HepG2 (cell line): Measurements from ENCODE around the gene ARPC1B. TPM values are rescaled to one million over a fixed set of nuclear protein-coding genes. Genes with fewer than 3 reads are reported as not detected.

Experiments used
- AGO2 ChIP-seq: fragments of 200-400 bp; formaldehyde crosslinking; optimal IDR thresholded peaks from 2 replicates; pipeline ENCODE3; 2017; ENCODE audit warnings: mild to moderate bottlenecking, low read depth, low read length, moderate library complexity
- ELF3 ChIP-seq: IDR thresholded peaks from 2 replicates; pipeline ENCODE4 v1.6.1; 2016; ENCODE audit warnings: missing genetic modification reagents, missing compliant biosample characterization
- ETS1 ChIP-seq: sonication (generic); formaldehyde crosslinking; IDR thresholded peaks from 2 replicates; pipeline ENCODE4 v1.4.0; 2020; ENCODE audit warnings: missing genetic modification reagents
- FOXK2 ChIP-seq: fragments of 450-650 bp; IDR thresholded peaks from 2 replicates; pipeline ENCODE4 v1.6.1; 2016
- HDAC2 ChIP-seq: sonication (generic); formaldehyde crosslinking; IDR thresholded peaks from 2 replicates; pipeline ENCODE4 v1.4.0; 2020; ENCODE audit warnings: missing genetic modification reagents
- IKZF4 ChIP-seq: sonication (generic); formaldehyde crosslinking; IDR thresholded peaks from 2 replicates; pipeline ENCODE4 v1.5.1; 2020; ENCODE audit warnings: borderline replicate concordance, mild to moderate bottlenecking, low read depth, missing genetic modification reagents; ENCODE audit errors: not compliant biosample characterization
- LBX2 ChIP-seq: sonication (generic); formaldehyde crosslinking; IDR thresholded peaks from 2 replicates; pipeline ENCODE4 v1.5.0; 2020; ENCODE audit warnings: missing genetic modification reagents, mild to moderate bottlenecking, borderline replicate concordance
- MATR3 ChIP-seq: sonication (generic); formaldehyde crosslinking; IDR thresholded peaks from 2 replicates; pipeline ENCODE4 v1.4.0; 2020; ENCODE audit warnings: missing genetic modification reagents
- NAIF1 ChIP-seq: sonication (generic); formaldehyde crosslinking; IDR thresholded peaks from 2 replicates; pipeline ENCODE4 v1.5.0; 2020; ENCODE audit warnings: mild to moderate bottlenecking, missing genetic modification reagents, borderline replicate concordance
- PHF5A ChIP-seq: IDR thresholded peaks from one replicate; pipeline ENCODE4 v1.6.1; 2018; ENCODE audit warnings: low read depth, missing genetic modification reagents; ENCODE audit not compliant: unreplicated experiment
- TFE3 ChIP-seq: IDR thresholded peaks from 2 replicates; pipeline ENCODE4 v1.6.1; 2016
- ZFP82 ChIP-seq: sonication (generic); formaldehyde crosslinking; IDR thresholded peaks from 2 replicates; pipeline ENCODE4 v1.5.1; 2020; ENCODE audit warnings: mild to moderate bottlenecking, missing genetic modification reagents, borderline replicate concordance
- ZNF232 ChIP-seq: sonication (generic); formaldehyde crosslinking; IDR thresholded peaks from 2 replicates; pipeline ENCODE4 v1.4.0; 2020; ENCODE audit warnings: missing genetic modification reagents, borderline replicate concordance
- ZNF607 ChIP-seq: sonication (generic); formaldehyde crosslinking; IDR thresholded peaks from 2 replicates; pipeline ENCODE4 v1.5.1; 2020; ENCODE audit warnings: missing genetic modification reagents, mild to moderate bottlenecking, borderline replicate concordance
- ZNF672 ChIP-seq: sonication (generic); formaldehyde crosslinking; IDR thresholded peaks from 2 replicates; pipeline ENCODE4 v1.8.1; 2022; ENCODE audit warnings: missing genetic modification reagents
- ZSCAN31 ChIP-seq: sonication (generic); formaldehyde crosslinking; IDR thresholded peaks from 2 replicates; pipeline ENCODE4 v1.5.0; 2020; ENCODE audit warnings: low read depth, mild to moderate bottlenecking, missing genetic modification reagents
- polyA plus RNA-seq, 8 experiments: library from polyadenylated mRNA; depleted of rRNA in 3 of 8; stranded (reverse) in 7 of 8; unstranded in 1 of 8; fragments of >200 nt; fragmentation: Illumina TruSeq in 4 of 8; extraction: Trizol in 4 of 8; gene quantifications; 2 replicates each; pipeline versions ENCODE4 v1.2.1 to v1.2.3, GENCODE V29; 2011 to 2016; ENCODE audit warnings: low read depth in 4 of 8, missing spikeins in 1 of 8, mixed read lengths in 1 of 8; ENCODE audit not compliant: insufficient read depth in 1 of 8
- total RNA-seq, 5 experiments: library from RNA; depleted of rRNA; stranded (reverse); fragments of >200 nt; fragmentation: Illumina TruSeq; extraction: Trizol; gene quantifications; 2 replicates each; pipeline ENCODE4 v1.2.3, GENCODE V29; 2016; ENCODE audit warnings: low read depth in 1 of 5
- TF ChIP-seq, protein P1 (sequence below): sonication (generic); formaldehyde crosslinking; IDR thresholded peaks from 2 replicates; pipeline ENCODE4 v1.4.0; 2020; ENCODE audit warnings: missing genetic modification reagents, borderline replicate concordance
- TF ChIP-seq, protein P2 (sequence below): sonication (generic); formaldehyde crosslinking; IDR thresholded peaks from 2 replicates; pipeline ENCODE4 v1.4.0; 2020; ENCODE audit warnings: mild to moderate bottlenecking, missing genetic modification reagents

Gene ARPC1B
- total and polyA plus RNA-seq, 2 of the 13 experiments (the other 11 are each of a cell fraction or from before 2014, with no cell fraction given), result 72.9 to 89.1 TPM

GRCh38 chr7:99374111-99375064 is at the start of gene ARPC1B (continued):
- peak; percentile 49; the same call in 1 of the 2 replicates for TF ChIP-seq ELF3
- TF ChIP-seq AGO2, result peak; percentile 69
- no peak for TF ChIP-seq PHF5A (CRISPR knock-in tag)
- TF ChIP-seq LBX2, result no peak
- no peak for TF ChIP-seq ZNF607
- 0 out of 2 replicates have a peak, but pooled peaks have one; percentile 49 for TF ChIP-seq ZSCAN31 (CRISPR knock-in tag)
- no peak for TF ChIP-seq FOXK2
- TF ChIP-seq ZFP82, result no peak
- TF ChIP-seq HDAC2 (CRISPR knock-in tag), result no peak
- TF ChIP-seq ZNF672 (CRISPR knock-in tag), result no peak
- TF ChIP-seq, protein P1, sequence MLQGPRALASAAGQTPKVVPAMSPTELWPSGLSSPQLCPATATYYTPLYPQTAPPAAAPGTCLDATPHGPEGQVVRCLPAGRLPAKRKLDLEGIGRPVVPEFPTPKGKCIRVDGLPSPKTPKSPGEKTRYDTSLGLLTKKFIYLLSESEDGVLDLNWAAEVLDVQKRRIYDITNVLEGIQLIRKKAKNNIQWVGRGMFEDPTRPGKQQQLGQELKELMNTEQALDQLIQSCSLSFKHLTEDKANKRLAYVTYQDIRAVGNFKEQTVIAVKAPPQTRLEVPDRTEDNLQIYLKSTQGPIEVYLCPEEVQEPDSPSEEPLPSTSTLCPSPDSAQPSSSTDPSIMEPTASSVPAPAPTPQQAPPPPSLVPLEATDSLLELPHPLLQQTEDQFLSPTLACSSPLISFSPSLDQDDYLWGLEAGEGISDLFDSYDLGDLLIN (CRISPR knock-in tag), result no peak
- TF ChIP-seq ZNF232, result peak; percentile 51; the same call in 1 of the 2 replicates
- TF ChIP-seq, protein P2, sequence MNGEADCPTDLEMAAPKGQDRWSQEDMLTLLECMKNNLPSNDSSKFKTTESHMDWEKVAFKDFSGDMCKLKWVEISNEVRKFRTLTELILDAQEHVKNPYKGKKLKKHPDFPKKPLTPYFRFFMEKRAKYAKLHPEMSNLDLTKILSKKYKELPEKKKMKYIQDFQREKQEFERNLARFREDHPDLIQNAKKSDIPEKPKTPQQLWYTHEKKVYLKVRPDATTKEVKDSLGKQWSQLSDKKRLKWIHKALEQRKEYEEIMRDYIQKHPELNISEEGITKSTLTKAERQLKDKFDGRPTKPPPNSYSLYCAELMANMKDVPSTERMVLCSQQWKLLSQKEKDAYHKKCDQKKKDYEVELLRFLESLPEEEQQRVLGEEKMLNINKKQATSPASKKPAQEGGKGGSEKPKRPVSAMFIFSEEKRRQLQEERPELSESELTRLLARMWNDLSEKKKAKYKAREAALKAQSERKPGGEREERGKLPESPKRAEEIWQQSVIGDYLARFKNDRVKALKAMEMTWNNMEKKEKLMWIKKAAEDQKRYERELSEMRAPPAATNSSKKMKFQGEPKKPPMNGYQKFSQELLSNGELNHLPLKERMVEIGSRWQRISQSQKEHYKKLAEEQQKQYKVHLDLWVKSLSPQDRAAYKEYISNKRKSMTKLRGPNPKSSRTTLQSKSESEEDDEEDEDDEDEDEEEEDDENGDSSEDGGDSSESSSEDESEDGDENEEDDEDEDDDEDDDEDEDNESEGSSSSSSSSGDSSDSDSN (CRISPR knock-in tag), result peak; percentile 56
- peak; percentile 75 for TF ChIP-seq IKZF4 (CRISPR knock-in tag)
- TF ChIP-seq NAIF1 (CRISPR knock-in tag), result no peak
- no peak for TF ChIP-seq MATR3 (CRISPR knock-in tag)
- no peak for TF ChIP-seq ETS1 (CRISPR knock-in tag)
- peak; percentile 18; the same call in 1 of the 2 replicates for TF ChIP-seq TFE3 (CRISPR knock-in tag)
